Activated naive CD8-positive, alpha-beta T cell treated with anti-CD3 and anti-CD28 coated beads for 36 hours (primary cell): ENCODE data around the gene MSLN. TPM values are rescaled to one million over a fixed set of nuclear protein-coding genes. Genes with fewer than 3 reads are reported as not detected.

Source experiments
- DNase-seq: peaks from one replicate; pipeline ENCODE4 v3.0.0; 2021
- H3K27ac Mint-ChIP-seq: one replicate; pipeline ENCODE4 v1.8.0; 2022; ENCODE audit warnings: mild to moderate bottlenecking, moderate library complexity, mixed read lengths
- H3K27me3 Mint-ChIP-seq: one replicate; pipeline ENCODE4 v1.8.0; 2022; ENCODE audit warnings: mild to moderate bottlenecking, mixed read lengths
- H3K36me3 Mint-ChIP-seq: one replicate; pipeline ENCODE4 v1.8.0; 2021; ENCODE audit warnings: mild to moderate bottlenecking, mixed read lengths
- H3K4me1 Mint-ChIP-seq: one replicate; pipeline ENCODE4 v1.8.0; 2021; ENCODE audit warnings: mixed read lengths
- H3K4me3 Mint-ChIP-seq: one replicate; pipeline ENCODE4 v1.8.0; 2022; ENCODE audit warnings: mild to moderate bottlenecking, moderate library complexity, mixed read lengths
- H3K9me3 Mint-ChIP-seq: one replicate; pipeline ENCODE4 v1.8.0; 2022; ENCODE audit warnings: mixed read lengths
- total RNA-seq, 2 experiments: library from RNA; stranded (reverse); gene quantifications; one replicate each; pipeline ENCODE4 v1.2.3, GENCODE V29; 2021

Gene MSLN
- total RNA-seq, 2 experiments from 2014 or later = not detected

GRCh38 chr16:728890-729744, 31.4 kb upstream of the MSLN start:
- Mint-ChIP-seq H3K9me3 (no peaks in the 10 kb centered on the region), H3K27me3 (no peaks in the 10 kb centered on the region), H3K4me3 (peak overlapping the region; percentile 65), H3K4me1 (peaks cover 3% of the 10 kb centered on the region), H3K36me3 (no peaks in the 10 kb centered on the region), H3K27ac (no peak overlapping the region)
- no peak for DNase-seq

GRCh38 chr16:729768-730665, 30.5 kb upstream of the MSLN start:
- peak overlapping the region; percentile 10 for H3K4me3 Mint-ChIP-seq
- no peaks in the 10 kb centered on the region for H3K27me3 Mint-ChIP-seq
- peaks cover 3% of the 10 kb centered on the region for H3K4me1 Mint-ChIP-seq
- H3K9me3 Mint-ChIP-seq = no peaks in the 10 kb centered on the region
- no peak for DNase-seq
- H3K27ac Mint-ChIP-seq = no peak overlapping the region
- H3K36me3 Mint-ChIP-seq = no peaks in the 10 kb centered on the region

- no peaks in the 10 kb centered on the region for H3K27me3 Mint-ChIP-seq
- peaks cover 6% of the 10 kb centered on the region for H3K4me1 Mint-ChIP-seq
- no peaks in the 10 kb centered on the region for H3K36me3 Mint-ChIP-seq
- no peak for DNase-seq
- no peaks in the 10 kb centered on the region for H3K9me3 Mint-ChIP-seq
- H3K4me3 Mint-ChIP-seq = no peak overlapping the region
- no peak overlapping the region for H3K27ac Mint-ChIP-seq
Observed at GRCh38 chr16:730666-731509, 29.6 kb upstream of the MSLN start.

- Mint-ChIP-seq H3K36me3 (peaks cover 3% of the 10 kb centered on the region), H3K27me3 (no peaks in the 10 kb centered on the region), H3K4me1 (peaks cover 7% of the 10 kb centered on the region), H3K9me3 (no peaks in the 10 kb centered on the region), H3K27ac (no peak overlapping the region), H3K4me3 (no peak overlapping the region)
- DNase-seq = no peak
Observed at GRCh38 chr16:732332-732731, 28.2 kb upstream of the MSLN start.

GRCh38 chr16:732936-733335, 27.6 kb upstream of the MSLN start:
- Mint-ChIP-seq H3K27me3 (no peaks in the 10 kb centered on the region), H3K4me3 (no peak overlapping the region), H3K4me1 (peaks cover 7% of the 10 kb centered on the region), H3K9me3 (no peaks in the 10 kb centered on the region), H3K27ac (no peak overlapping the region), H3K36me3 (peaks cover 3% of the 10 kb centered on the region)
- no peak for DNase-seq

- peaks cover 3% of the 10 kb centered on the region for H3K36me3 Mint-ChIP-seq
- DNase-seq = no peak
- no peak overlapping the region for H3K4me3 Mint-ChIP-seq
- H3K27me3 Mint-ChIP-seq = no peaks in the 10 kb centered on the region
- no peak overlapping the region for H3K27ac Mint-ChIP-seq
- no peaks in the 10 kb centered on the region for H3K9me3 Mint-ChIP-seq
- peaks cover 7% of the 10 kb centered on the region for H3K4me1 Mint-ChIP-seq
Observed at GRCh38 chr16:733382-734207, 26.9 kb upstream of the MSLN start.

- H3K27ac Mint-ChIP-seq = no peak overlapping the region
Observed at GRCh38 chr16:734208-734980, 26.1 kb upstream of the MSLN start.

GRCh38 chr16:734981-735881, 25.3 kb upstream of the MSLN start:
- Mint-ChIP-seq H3K27ac (peak overlapping the region; percentile 56), H3K27me3 (no peaks in the 10 kb centered on the region), H3K36me3 (peaks cover 5% of the 10 kb centered on the region), H3K4me1 (peaks cover 9% of the 10 kb centered on the region), H3K4me3 (no peak overlapping the region), H3K9me3 (no peaks in the 10 kb centered on the region)
- DNase-seq = no peak

More at GRCh38 chr16:734208-734980, 26.1 kb upstream of the MSLN start:
- peaks cover 5% of the 10 kb centered on the region for H3K36me3 Mint-ChIP-seq
- no peak overlapping the region for H3K4me3 Mint-ChIP-seq
- DNase-seq = no peak
- peaks cover 7% of the 10 kb centered on the region for H3K4me1 Mint-ChIP-seq
- H3K27me3 Mint-ChIP-seq = no peaks in the 10 kb centered on the region
- no peaks in the 10 kb centered on the region for H3K9me3 Mint-ChIP-seq

- H3K27me3 Mint-ChIP-seq = no peaks in the 10 kb centered on the region
- no peaks in the 10 kb centered on the region for H3K9me3 Mint-ChIP-seq
- peaks cover 9% of the 10 kb centered on the region for H3K4me1 Mint-ChIP-seq
- peak; percentile 59 for DNase-seq
- peak overlapping the region; percentile 18 for H3K4me3 Mint-ChIP-seq
- peak overlapping the region; percentile 56 for H3K27ac Mint-ChIP-seq
- H3K36me3 Mint-ChIP-seq = peaks cover 5% of the 10 kb centered on the region
Observed at GRCh38 chr16:735982-736453, 24.5 kb upstream of the MSLN start.

- no peak overlapping the region for H3K27ac Mint-ChIP-seq
- H3K9me3 Mint-ChIP-seq = no peaks in the 10 kb centered on the region
- peaks cover 11% of the 10 kb centered on the region for H3K4me1 Mint-ChIP-seq
- H3K4me3 Mint-ChIP-seq = no peak overlapping the region
- no peak for DNase-seq
- peaks cover 5% of the 10 kb centered on the region for H3K36me3 Mint-ChIP-seq
- H3K27me3 Mint-ChIP-seq = no peaks in the 10 kb centered on the region
Observed at GRCh38 chr16:736936-737481, 23.5 kb upstream of the MSLN start.

- no peaks in the 10 kb centered on the region for H3K27me3 Mint-ChIP-seq
Observed at GRCh38 chr16:739560-740458, 20.7 kb upstream of the MSLN start.

GRCh38 chr16:740459-740763, 20.1 kb upstream of the MSLN start:
- Mint-ChIP-seq H3K4me1 (peaks cover 11% of the 10 kb centered on the region), H3K27ac (peak overlapping the region; percentile 42), H3K36me3 (peaks cover 5% of the 10 kb centered on the region), H3K9me3 (no peaks in the 10 kb centered on the region), H3K27me3 (no peaks in the 10 kb centered on the region), H3K4me3 (peak overlapping the region; percentile 80)
- no peak for DNase-seq

More at GRCh38 chr16:739560-740458, 20.7 kb upstream of the MSLN start:
- peak overlapping the region; percentile 80 for H3K4me3 Mint-ChIP-seq
- no peaks in the 10 kb centered on the region for H3K9me3 Mint-ChIP-seq
- DNase-seq = no peak
- H3K36me3 Mint-ChIP-seq = peaks cover 5% of the 10 kb centered on the region
- no peak overlapping the region for H3K27ac Mint-ChIP-seq
- peaks cover 11% of the 10 kb centered on the region for H3K4me1 Mint-ChIP-seq
